Fibroblast of skin of left biceps (primary cell): ENCODE data around the gene FUT8.
"Not testable (repeated sequence)": the region's sequence is repeated elsewhere in the genome, so short reads cannot be mapped to it uniquely, and the experiment has no call there.

Experiments
- DNase-seq, 2 experiments: peaks; one replicate each; pipeline ENCODE4 v3.0.0-alpha.2; 2013; ENCODE audit warnings: low read depth in 2 of 2

The FUT8 gene

DNA sequence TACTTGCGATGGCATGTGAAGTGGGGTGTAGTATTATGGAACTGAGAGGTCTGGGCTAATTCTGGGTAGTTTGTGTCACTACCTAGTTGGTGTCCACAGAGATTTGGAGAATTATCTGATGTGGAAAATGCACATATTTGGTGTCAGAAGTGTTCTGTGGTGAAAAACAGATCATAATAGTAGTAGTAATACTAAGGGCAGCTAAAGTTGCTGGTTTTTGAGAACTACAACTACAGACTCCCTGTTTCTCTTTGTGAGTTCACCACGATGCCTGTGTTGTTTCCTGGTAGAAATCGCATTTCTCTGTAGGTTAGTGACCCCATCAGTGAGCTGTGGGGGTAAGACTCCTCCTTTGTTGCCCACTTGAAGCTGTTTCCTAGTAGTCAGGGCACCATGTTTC lies 206.5 kb downstream of the FUT8 start:
- DNase-seq, result no peak

DNA sequence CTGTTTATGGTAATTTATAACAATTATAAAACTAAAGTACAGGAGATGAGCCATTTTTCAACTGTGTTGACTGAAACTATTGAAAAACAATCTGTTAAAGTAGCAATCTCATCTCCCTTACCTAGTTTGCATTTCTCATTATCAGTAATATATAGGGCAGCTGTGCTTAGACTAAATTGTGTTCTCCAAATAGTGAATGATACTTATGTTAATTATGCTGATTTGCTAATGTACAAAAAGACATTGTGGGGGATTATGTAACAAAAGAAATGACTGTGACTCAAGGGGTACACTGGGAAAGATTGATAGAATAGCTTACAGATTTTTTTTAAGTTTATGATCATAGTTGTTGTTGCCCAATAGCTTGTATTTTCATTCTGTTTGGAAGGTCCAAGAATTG lies 207.7 kb downstream of the FUT8 start:
- DNase-seq, result no peak

DNA sequence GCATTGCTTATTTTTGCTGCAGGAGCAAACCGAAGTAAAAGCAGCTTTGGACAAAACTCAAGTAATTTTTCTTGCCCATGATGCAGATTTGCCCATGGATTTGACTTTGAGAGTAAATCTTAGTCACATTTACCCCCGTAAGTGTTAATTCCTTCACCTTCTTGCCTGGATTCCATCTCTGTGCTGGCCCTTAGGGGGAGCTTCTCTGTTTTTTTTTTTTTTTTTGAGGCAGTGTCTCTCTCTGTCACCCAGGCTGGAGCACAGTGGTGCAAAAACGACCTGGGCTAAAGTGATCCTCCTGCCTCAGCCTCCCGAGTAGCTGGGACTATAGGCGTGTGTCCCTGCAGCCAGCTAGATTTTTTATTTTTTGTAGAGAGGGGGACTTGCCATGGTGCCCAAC lies 210.2 kb downstream of the FUT8 start:
- DNase-seq, result no peak

DNA sequence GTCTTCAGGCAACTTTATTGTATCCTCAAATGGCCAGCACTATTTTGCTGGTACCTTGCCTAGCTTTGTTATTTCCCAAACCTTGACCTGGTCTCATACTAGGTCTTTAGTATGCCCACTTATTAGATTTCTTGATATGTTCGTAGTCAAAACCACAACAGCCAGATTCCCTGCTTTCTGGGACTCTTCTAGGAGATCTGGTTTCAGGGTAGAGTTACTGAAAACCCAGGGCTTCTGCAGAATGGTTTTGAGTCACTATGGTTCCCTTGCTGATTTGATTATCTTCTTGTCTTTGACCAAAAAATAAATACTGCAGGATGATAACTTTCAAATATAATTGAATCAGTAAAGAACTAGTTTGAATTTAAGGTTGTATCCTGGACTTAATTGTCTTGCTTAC lies 211.2 kb downstream of the FUT8 start:
- DNase-seq, result no peak

DNA sequence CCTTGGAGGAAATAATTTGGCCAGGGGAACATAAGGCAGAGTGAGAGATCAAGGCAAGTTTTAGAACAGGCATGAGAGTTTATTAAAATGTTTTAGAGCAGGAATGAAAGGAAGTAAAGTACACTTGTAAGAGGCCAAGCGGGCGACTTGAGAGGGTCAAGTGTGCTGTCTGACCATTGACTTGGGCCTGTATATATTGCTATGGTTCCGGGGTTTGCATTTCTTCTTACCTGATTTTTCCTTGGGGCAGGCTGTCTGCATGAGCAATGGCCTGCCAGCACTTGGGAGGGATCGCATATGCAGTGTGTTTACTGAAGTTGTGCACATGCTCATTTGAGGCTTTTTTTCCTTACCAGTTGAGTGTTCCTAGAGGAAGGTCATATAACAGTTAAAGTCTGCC lies 214.8 kb downstream of the FUT8 start:
- no peak for DNase-seq

DNA sequence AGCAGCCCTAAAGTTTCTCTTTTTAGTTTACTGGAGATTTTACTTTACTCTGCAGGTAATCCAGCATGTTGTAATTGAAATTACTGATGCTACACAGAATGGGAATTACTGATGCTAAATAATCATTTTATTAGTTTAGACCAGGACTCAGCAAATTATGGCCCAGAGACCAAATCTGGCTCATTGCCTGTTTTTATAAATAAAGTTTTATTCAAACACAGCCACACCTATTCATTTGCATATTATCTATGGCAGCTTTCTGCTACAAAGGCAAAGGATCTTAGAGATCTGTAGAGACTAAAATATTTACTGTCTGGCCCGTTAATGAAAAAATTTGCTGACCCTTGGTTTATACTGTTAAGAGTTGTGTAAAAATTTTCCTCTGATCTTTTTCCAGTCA lies 216.1 kb downstream of the FUT8 start:
- no peak for DNase-seq

DNA sequence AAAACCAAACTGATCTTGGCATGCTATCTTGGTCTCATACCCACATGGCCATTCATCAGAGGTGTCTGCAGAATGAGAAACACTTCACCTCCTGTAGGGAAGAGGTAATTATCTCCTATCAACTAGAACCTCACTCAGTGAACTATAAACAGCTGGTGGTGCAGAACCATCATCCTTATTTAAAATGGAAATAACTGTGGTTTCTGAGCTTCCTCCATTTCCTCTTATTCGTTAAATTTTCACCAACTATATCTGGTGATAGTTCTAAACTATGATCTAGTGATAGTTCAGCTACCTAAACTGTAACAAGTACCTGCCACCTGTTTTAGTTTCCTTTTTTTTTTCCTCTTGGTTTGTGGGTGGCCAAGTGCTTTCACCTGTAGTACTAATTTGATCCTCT lies 218.5 kb downstream of the FUT8 start:
- no peak for DNase-seq

DNA sequence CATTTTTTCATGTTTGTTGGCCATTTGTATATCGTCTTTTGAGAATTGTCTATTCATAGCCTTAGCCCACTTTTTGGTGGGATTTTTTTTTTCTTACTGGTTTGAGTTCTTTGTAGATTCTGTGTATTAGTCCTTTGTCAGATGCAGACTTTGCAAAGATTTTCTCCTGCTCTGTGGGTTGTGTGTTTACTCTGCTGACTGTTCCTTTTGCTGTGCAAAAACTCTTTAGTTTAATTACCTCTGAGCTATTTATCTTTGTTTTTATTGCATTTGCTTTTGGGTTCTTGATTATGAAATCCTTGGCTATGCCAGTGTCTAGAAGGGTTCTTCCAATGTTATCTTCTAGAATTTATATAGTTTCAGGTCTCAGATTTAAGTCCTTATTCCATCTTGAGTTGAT lies 220.0 kb downstream of the FUT8 start:
- DNase-seq, result no peak

DNA sequence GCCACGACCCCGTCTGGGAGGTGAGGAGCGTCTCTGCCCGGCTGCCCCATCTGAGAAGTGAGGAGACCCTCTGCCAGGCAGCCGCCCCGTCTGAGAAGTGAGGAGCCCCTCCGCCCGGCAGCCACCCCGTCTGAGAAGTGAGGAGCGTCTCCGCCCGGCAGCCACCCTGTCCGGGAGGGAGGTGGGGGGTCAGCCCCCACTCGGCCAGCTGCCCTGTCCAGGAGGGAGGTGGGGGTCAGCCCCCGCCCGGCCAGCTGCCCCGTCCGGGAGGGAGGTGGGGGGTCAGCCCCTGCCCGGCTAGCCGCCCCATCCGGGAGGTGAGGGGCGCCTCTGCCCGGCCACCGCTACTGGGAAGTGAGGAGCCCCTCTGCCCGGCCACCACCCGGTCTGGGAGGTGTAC lies 221.1 kb downstream of the FUT8 start:
- DNase-seq, result not testable (repeated sequence)

DNA sequence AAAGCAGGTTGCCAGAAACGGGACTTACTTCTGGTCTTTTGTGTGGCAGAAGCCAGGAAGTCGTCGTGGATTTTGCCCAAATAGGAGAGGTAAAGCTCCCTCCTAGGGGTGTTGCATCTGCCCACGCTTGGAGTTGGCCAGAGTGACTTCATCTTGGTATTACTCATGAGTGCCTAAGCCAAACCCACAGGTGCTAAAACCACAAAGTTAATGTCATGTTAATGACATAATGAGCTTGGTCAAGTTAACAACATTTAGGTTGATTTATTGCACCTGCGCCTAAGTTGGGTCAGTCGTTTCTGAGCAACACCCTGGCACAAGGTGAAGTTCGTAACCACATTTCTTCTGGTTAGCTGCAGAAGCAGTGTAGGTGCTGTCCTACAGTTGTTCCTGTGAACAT lies 225.2 kb downstream of the FUT8 start:
- no peak for DNase-seq

DNA sequence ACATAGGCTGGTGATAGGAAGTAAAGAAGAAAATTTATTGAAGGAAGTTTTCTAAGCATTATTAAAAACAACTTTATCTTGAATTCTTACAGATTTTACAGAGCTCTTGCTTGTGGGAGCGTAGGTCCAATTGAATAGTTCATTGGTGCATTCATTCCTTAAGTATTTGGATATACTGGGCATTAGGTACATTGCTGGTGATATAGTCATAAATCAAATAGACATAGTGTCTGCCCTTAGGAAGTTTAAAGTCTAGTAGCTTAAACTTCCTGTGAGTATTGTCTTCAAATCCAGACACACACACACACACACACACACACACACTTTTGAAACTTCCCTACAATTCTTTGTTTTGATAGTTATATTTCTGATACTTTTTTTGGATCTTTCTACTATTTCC lies 226.7 kb downstream of the FUT8 start:
- DNase-seq, result no peak

DNA sequence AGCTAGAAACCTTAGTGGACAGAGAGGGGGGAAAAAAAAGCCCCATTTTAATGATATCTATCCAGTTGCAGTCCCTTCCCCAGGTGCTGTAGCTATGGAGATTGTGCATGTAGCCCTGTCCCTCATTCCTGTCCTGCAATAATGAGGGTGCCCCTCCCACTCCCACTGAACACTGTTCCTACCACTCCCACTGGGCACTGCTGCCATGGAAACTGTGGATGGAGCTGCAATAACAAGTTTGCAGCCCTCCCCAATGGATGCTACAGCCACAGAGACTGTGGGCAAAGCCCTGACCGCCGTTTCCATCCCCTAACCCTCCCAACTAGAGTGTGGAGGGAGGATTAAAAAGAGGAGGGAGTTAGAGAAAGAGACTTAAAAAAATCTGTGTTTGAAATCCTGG lies 238.3 kb downstream of the FUT8 start:
- DNase-seq, result no peak

DNA sequence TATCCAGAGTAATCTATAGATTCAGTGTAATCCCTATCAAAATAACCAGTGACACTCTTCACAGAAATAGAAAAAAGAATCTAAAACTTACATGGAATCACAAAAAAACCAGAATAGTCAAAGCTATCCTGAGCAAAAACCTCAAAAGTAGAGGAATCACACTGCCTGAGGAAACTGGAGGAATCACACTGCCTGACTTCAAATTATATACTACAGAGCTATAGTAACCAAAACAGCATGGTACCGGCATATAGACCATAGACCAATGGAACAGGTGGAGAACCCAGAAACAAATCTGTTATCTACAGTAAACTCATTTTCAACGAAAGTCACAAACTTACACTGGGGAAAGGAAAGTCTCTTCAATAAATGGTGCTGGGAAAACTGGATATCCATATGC lies 244.0 kb downstream of the FUT8 start:
- DNase-seq, result no peak

DNA sequence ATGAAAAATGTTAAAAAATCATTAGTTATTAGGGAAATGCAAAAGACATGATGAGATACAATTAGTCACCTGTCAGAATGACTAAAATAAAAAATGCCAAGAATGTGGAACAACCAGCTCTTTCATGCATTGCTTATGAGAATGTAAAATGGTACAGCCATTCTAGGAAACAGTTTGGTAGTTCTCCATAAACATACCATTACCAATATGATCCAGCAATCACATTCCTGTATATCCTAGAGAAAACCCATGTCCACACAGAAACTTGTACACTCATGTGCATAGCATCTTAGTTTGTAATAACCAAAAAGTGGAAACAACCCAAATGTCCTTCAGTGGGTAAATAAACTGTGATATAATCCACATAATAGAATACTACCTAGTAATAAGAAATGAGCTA lies 245.7 kb downstream of the FUT8 start:
- DNase-seq, result peak; percentile 11 to 32

DNA sequence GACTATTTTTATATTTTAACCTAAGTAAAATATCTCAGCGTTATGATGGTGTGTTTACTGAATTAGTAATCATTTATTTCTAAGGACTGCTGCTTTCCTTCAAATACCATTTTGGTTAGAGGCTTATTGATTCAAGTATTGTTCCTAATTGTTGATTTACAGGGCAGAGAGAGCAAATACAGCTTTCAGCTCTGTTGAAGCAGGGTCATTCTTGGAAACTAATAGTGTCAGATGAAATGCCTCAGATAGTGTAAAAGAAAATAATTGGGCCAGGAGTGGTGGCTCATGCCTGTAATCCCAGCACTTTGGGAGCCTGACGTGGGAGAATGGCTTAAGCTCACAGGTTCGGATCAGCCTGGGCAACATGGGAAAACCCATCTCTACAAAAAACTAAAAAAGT lies 249.3 kb downstream of the FUT8 start:
- no peak for DNase-seq

DNA sequence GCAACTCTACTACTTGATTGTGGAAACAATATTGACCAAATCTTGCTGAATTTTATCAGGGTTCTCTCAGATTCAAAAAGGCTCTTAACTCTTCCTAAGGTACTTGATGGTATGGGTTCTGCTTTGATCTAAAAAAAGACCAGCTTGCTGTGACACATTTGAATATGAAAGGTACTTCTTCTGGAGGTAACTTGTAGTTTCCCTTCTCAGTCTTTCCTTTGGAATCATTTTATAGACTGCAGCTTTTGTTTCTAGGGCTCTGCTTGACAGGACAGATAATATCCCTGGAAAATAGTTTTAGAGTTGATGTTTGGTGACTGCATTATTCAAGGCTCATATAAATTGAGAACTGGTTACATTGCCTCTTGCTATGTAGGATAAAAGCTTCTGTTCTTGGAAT lies 251.9 kb downstream of the FUT8 start:
- DNase-seq, result no peak

DNA sequence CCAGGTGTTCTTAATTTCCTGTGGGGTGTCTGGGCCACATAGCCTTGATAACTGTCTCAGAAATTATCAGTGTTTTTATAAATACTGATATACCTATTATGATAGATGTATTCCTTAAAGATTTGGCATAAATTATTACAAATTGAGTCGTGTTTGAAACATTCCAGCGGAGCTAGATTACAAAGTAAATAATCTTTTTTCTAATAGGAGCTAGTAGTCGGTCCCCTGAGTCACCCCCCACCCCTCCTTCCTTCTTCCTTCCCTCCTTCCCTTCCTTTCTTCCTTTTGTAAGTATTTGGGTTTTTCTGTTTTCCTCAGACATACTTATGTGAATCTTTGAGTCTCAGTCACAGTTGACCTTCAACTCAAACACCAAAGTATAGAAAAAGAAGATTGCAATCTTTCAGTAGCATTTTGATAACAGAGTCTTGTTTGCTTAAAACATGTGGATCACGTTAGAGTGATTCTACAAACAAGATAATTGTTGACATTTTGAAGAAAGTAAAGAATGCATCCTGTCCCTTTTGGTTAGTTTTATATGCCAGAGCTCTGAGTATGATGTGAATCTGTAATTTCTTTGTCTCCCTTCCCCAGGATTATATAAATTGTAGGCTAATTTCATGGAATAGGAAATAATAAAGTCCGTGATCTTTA lies 264.0 kb downstream of the FUT8 start:
- no peak for DNase-seq

DNA sequence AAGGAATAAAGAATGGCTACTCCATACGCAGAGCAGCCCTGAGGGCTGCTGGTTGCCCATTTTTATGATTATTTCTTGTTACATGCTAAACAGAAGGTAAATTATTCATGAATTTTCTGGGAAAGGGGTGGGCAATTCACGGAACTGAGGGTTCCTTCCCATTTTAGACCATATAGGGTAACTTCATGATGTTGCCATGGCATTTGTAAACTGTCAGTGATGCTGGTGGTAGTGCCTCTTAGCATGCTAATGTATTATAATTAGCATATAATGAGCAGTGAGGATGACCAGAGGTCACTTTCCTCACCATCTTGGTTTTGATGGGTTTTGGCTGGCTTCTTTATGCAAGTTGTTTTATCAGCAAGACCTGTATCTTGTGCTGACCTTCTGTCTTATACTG lies 273.0 kb downstream of the FUT8 start:
- no peak for DNase-seq

DNA sequence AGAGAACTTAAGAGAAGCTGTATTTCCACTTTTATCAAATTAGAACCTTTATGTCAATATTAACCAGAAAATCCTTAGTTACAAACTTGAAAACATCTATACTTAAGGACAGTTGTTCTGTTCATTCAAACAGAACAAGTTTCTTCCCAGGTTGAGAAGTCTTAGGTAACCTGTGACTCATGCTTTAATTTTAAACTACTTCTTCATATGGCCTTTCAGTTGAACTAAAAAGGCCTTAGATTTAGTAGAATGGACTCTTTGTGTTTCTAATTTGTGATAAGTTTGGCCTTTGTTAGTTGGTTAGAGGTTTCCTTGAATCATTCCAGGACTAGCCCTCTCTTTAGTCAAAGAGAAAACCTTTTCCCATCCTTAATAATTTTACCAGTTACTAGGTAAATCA lies 274.2 kb downstream of the FUT8 start:
- DNase-seq, result no peak

DNA sequence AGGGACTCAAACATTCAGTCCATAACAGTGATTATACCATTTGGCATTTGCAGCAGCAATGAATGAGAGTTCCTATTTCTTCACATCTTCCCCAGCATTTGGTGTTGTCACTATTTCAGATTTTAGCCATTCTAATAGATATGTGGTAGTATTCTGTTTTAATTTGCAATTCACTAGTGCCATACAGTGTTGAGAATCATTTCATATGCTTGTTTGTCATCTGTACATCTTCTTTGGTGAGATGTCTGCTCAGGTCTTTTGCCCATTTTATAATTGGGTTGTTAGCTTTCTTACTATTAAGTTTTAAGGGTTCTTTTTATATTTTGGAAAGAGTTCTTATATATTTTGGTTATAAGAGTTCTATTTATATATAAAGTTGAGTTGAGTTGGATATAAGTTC lies 276.5 kb downstream of the FUT8 start:
- DNase-seq, result no peak

DNA sequence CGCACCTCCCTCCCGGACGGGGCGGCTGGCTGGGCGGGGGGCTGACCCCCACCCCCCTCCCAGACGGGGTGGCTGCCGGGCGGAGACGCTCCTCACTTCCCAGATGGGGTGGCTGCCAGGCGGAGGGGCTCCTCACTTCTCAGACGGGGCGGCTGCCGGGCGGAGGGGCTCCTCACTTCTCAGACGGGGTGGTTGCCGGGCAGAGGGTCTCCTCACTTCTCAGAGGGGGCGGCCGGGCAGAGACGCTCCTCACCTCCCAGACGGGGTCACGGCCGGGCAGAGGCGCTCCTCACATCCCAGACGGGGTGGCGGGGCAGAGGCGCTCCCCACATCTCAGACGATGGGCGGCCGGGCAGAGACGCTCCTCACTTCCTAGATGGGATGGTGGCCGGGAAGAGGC lies 280.0 kb downstream of the FUT8 start:
- not testable (repeated sequence) for DNase-seq

DNA sequence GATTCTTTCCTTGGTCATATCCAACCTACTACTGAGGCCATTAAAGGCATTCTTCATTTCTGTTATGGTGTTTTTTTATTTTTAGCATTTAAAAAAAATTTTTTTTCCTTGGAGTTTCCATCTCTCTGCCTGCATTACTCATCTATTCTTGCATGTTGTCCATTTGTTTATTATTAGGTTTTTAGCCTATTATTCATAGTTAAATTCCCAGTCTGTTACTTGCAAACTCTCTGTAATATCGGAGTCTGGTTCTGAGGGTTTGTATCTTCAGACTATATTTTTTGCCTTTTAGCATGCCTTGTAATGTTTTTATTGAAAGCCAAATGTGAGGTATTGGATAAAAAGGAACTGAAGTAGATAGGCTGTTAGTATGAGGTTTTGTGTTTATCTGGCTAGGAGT lies 284.3 kb downstream of the FUT8 start:
- DNase-seq, result no peak

DNA sequence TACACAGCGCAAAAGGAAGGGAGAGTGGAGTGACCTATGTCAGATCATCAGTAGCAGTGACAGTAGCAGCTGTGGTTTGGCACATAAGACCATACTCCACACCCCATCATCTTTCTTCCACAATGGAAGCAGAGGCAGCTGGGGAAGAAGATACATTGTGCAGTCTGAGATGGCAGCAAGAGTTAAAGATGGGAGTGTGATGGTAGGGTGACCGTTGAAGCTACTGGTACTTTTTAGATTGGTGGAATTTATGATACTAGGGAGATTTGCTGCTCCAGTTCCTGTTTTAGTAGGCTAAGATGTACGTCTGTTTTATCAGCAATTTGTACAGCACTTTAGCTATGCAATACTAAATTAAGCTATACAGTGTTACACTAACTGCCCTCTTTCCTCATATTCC lies 291.0 kb downstream of the FUT8 start:
- no peak for DNase-seq

DNA sequence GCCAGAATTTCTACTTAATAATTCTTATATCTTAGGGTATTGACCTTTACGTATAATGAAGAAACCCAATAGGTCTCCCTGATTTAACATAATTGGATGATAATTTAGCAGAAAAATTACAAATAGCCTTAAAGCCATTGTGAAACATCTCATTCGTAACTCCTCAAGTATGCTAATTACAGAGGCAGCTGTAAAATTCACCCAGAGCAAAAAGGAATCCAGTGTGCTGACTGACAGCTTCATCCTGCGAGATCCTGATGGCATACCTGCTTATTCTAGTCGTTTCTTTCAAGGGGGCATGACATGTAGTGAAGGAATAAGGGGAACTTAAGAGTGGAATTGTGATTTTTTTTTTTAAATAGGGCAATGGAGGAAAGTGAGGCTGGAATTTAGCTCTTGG lies 291.5 kb downstream of the FUT8 start:
- DNase-seq, result no peak

DNA sequence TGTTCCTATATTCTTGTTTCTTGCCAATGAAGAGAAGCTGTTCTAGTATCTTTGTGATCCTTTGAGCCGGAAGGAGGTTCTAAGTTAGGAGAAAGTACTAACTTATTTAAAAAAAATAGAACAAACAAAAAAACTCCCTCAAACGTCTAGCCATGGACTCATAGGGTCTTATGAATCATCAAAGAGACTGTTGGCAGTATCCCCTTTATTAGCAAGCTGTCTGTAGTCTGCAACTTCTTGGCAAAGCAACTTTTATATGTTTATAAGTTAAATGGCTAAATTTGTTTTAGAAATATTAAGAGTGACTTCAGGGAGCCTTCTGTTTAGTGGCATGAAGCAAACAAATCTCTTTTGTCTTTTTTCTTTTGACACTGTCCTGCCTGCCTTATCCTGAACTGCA lies 291.9 kb downstream of the FUT8 start:
- peak; percentile 3 to 13 for DNase-seq
